ENCODE measurements around the gene SLC4A7. TPM values are rescaled to one million over a fixed set of nuclear protein-coding genes. Genes with fewer than 3 reads are reported as not detected.
A peak's percentile ranks its signal among the peaks of the same experiment; 100 is the strongest.

SLC4A7 gene
- total RNA-seq, 2 experiments from 2014 or later, result 48.0 to 48.8 TPM

DNA sequence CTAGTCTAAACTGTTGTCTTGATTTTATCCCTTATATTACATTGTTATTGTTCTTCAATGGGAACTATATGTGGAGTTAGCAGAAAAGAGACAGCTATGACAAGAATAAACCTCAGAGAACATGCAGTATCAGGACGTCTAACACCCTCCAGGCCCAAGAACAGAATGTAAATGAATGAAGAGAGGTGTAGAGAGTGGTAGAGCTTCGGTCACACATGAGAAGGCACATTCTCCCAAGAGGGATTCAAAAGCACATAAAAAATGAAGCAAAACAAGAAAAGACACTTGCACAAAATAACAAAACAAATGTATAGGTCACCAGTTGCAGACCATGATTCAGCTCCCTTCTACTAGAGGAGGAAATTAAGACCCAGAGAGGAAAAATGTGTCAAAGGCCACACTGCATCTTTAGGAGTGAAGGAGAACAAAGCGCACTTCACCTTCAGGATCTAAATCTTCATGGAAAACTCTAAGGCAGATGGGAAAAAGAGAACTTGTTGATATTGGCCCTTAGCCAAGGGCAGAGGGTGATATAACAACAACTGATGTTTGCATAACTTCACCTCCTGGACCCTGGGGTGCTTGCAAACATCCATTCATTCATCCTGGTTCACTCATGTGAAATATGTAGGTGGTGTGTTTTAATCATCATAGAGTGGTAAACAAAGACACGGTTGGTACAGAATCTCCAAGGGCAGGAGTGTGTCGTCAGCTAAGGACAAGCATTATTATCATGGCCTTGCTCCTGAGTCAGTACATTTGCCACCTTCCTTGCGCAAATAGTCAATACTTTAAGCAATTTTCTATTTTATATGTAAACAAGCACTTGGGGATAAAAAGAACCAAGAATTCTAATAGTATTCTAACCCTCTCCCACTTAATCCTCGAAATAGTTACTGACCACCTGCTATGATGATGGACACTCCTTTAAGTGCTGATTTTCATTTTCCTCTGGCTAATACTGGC is 123.8 kb downstream of the SLC4A7 start:
- Mint-ChIP-seq H3K27ac (peak overlapping the region; percentile 18), H3K4me1 (ENCODE audit: low read depth) (peaks cover 19% of the 10 kb centered on the region), H3K36me3 (ENCODE audit: low read depth) (no peaks in the 10 kb centered on the region), H3K27me3 (no peaks in the 10 kb centered on the region), H3K9me3 (no peaks in the 10 kb centered on the region), H3K4me3 (no peak overlapping the region)
- POLR2A ChIA-PET, result interaction anchor here (0.7 kb wide), 1 partner anchor 9 kb away, joined by 3 read pairs; the partner anchor contains the start of gene NEK10
- TF ChIP-seq, protein P1, sequence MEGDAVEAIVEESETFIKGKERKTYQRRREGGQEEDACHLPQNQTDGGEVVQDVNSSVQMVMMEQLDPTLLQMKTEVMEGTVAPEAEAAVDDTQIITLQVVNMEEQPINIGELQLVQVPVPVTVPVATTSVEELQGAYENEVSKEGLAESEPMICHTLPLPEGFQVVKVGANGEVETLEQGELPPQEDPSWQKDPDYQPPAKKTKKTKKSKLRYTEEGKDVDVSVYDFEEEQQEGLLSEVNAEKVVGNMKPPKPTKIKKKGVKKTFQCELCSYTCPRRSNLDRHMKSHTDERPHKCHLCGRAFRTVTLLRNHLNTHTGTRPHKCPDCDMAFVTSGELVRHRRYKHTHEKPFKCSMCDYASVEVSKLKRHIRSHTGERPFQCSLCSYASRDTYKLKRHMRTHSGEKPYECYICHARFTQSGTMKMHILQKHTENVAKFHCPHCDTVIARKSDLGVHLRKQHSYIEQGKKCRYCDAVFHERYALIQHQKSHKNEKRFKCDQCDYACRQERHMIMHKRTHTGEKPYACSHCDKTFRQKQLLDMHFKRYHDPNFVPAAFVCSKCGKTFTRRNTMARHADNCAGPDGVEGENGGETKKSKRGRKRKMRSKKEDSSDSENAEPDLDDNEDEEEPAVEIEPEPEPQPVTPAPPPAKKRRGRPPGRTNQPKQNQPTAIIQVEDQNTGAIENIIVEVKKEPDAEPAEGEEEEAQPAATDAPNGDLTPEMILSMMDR (IDR thresholded peaks at IDR 0.05), result no peak
- DNase-seq (no peak), ATAC-seq (no peak)
- CTCF ChIA-PET, result interaction anchor here (1.5 to 1.6 kb wide), 2 partner anchors 9 to 107 kb away, joined by 3 to 7 read pairs; partner anchors contain the start of gene NEK10
- intact Hi-C loops (cut with micrococcal nuclease), result no loop called here

DNA sequence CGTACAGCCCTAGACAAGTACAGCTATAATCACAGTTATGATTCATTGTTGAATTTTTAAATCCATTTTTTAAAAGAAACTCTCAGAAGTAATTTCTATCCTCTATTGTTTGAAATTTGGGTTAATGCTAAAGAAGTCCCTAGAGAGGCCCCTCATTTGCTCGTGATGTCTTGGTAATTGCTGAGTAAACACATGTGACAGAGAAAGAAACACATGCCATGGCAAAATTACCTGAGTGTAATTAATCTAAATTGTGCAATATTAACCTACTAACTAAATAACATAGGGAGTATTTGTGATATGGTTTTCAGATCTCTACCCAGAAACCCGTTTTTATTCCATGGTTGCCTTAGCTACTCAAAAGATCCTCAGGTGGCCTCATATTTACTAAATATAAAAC is 125.8 kb downstream of the SLC4A7 start:
- ChIA-PET POLR2A (interaction anchor here (0.7 kb wide), 1 partner anchor 52 kb away, joined by 3 read pairs; no protein-coding TSS in a partner anchor), CTCF (interaction anchor here (0.6 to 1.8 kb wide), 25 partner anchors 8 to 322 kb away, joined by 3 to 13 read pairs (median 4); partner anchors contain the start of genes NEK10 and SLC4A7)
- TF ChIP-seq, protein P1 (IDR thresholded peaks at IDR 0.05), result no peak
- no peaks in the 10 kb centered on the region for H3K9me3 Mint-ChIP-seq
- no peak overlapping the region for H3K4me3 Mint-ChIP-seq
- peak overlapping the region; percentile 32 for H3K27ac Mint-ChIP-seq
- no peaks in the 10 kb centered on the region for H3K27me3 Mint-ChIP-seq
- no peaks in the 10 kb centered on the region for H3K36me3 Mint-ChIP-seq (ENCODE audit: low read depth)
- no peak for DNase-seq
- ATAC-seq, result no peak
- H3K4me1 Mint-ChIP-seq (ENCODE audit: low read depth), result peaks cover 19% of the 10 kb centered on the region
- intact Hi-C loops (cut with micrococcal nuclease), result loop anchor here (10.0 kb wide), 1 partner anchor 316 kb away; no protein-coding TSS in a partner anchor

DNA sequence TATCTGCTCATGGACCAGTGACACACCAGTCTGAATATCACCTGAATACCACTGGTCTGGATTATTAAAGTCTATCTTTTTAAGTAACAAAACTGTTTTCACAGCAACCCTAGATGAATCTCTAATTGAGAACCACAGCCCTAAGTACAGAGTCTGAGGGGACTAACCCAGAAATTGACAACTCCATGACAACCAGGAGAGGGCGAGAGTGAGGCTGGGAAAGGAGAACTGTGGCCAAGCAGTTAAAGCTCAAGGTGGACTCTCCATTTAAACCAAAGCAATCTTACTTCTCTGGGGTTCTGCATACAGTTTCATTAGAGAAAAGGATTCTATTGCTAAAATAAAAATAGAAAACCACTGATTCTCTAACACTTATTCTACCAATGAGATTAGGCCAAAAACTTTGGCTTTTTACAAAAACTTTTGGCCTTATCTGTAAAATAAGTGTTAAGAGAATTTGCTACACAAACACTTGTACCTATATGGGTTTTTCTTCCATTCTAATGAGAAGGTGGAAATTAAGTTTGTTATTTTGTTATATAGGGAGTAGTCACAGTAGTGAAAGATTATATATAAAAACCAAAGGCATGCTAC is 126.4 kb downstream of the SLC4A7 start:
- Mint-ChIP-seq H3K4me1 (ENCODE audit: low read depth) (peaks cover 19% of the 10 kb centered on the region), H3K36me3 (ENCODE audit: low read depth) (no peaks in the 10 kb centered on the region), H3K9me3 (no peaks in the 10 kb centered on the region), H3K27me3 (no peaks in the 10 kb centered on the region), H3K4me3 (no peak overlapping the region), H3K27ac (no peak overlapping the region)
- ChIA-PET POLR2A (interaction anchor here (0.7 kb wide), 1 partner anchor 52 kb away, joined by 3 read pairs; no protein-coding TSS in a partner anchor), CTCF (interaction anchor here (0.6 to 1.8 kb wide), 25 partner anchors 9 to 323 kb away, joined by 3 to 13 read pairs (median 4); partner anchors contain the start of genes NEK10 and SLC4A7)
- intact Hi-C loops (cut with micrococcal nuclease), result loop anchor here (10.0 kb wide), 1 partner anchor 317 kb away; no protein-coding TSS in a partner anchor
- ATAC-seq (peak; percentile 96), DNase-seq (peak; percentile 74)
- TF ChIP-seq, protein P1 (IDR thresholded peaks at IDR 0.05), result peak; percentile 83

DNA sequence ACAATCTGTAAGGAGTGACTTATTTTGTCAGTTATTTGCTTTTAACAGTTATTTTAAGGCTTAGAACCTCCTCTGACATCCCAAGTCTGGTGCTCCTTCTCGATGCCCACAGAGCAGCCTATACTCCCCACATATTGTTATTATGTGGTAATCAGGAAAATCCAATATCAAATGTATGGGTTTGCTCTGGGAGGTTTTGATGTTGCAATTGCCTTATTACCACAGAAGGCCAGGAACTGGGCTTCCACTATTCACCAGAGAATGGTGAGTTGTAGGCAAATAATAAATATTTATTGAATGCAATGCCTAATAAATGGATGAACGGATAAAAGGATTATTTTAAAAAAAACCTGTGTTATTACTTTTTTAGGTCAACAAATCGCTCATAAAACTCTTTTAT is 127.2 kb downstream of the SLC4A7 start:
- Mint-ChIP-seq H3K4me3 (no peak overlapping the region), H3K9me3 (no peaks in the 10 kb centered on the region), H3K4me1 (ENCODE audit: low read depth) (peaks cover 19% of the 10 kb centered on the region), H3K36me3 (ENCODE audit: low read depth) (no peaks in the 10 kb centered on the region), H3K27ac (no peak overlapping the region), H3K27me3 (no peaks in the 10 kb centered on the region)
- DNase-seq (no peak), ATAC-seq (no peak)
- CTCF ChIA-PET, result no interaction called here
- TF ChIP-seq, protein P1 (IDR thresholded peaks at IDR 0.05), result no peak
- POLR2A ChIA-PET, result no interaction called here
- intact Hi-C loops (cut with micrococcal nuclease), result loop anchor here (10.0 kb wide), 1 partner anchor 318 kb away; no protein-coding TSS in a partner anchor
